IPS-15b (cell line): ENCODE results near the gene NOSTRIN.
"Not testable (repeated sequence)": the region's sequence is repeated elsewhere in the genome, so short reads cannot be mapped to it uniquely, and the experiment has no call there.

Experiments used
- H3K27me3 ChIP-seq: one replicate; pipeline ENCODE4 v1.6.1; 2013; ENCODE audit warnings: low read length; ENCODE audit not compliant: control insufficient read depth, insufficient read depth
- H3K36me3 ChIP-seq: one replicate; pipeline ENCODE4 v1.6.1; 2013; ENCODE audit warnings: low read length; ENCODE audit not compliant: control insufficient read depth, insufficient read depth
- H3K4me1 ChIP-seq: one replicate; pipeline ENCODE4 v1.6.1; 2013; ENCODE audit warnings: mild to moderate bottlenecking, low read length; ENCODE audit not compliant: control insufficient read depth, insufficient read depth
- H3K4me3 ChIP-seq: one replicate; pipeline ENCODE4 v1.5.1; 2013; ENCODE audit warnings: low read depth, low read length
- H3K9ac ChIP-seq: one replicate; pipeline ENCODE4 v1.6.1; 2013; ENCODE audit warnings: low read depth, mild to moderate bottlenecking, low read length
- H3K9me3 ChIP-seq: one replicate; pipeline ENCODE4 v1.6.1; 2013; ENCODE audit warnings: mild to moderate bottlenecking, low read length; ENCODE audit not compliant: control insufficient read depth, insufficient read depth

NOSTRIN gene

DNA sequence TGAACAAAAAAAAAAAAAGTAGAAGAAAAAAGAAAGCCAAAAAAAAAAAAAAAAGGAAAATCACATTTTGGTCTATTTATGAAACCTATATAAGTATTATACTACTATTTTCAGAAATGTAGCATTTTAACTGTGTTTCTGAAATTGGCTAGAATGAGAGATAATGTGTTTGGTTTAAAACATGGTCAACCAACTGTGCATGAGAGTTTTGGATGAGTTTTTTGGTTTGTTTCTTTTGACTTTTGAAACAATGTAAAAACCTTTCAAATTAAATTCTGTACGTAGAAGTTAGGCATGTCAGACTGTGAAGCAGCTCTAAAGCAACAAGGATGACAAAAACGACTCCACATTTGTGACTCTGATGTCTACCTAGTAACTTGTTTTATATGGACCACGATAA lies 53.2 kb downstream of the NOSTRIN start:
- no peak overlapping the region for H3K4me3 ChIP-seq
- no peak overlapping the region for H3K9ac ChIP-seq
- H3K36me3 ChIP-seq = no peaks in the 10 kb centered on the region
- H3K27me3 ChIP-seq = no peaks in the 10 kb centered on the region
- H3K9me3 ChIP-seq = no peaks in the 10 kb centered on the region
- peaks cover 5% of the 10 kb centered on the region for H3K4me1 ChIP-seq

DNA sequence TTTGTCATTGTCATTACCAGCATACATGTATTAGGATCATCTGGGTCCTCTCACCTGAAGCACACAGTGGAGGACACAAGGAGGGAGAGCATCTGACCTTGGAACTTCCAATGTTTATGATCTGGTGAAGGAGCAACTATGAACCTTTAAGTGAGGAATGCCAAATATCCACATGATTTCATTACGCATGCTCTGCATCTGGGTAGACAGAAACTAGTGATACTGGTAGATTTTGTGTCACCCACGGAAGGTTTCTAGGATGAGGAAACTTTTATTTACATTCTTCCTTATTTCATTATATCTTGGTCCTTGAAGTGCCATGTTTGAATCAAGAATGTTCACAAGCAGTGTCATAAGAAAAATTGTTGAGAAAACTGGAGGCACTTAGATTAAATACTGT lies 55.7 kb downstream of the NOSTRIN start:
- Histone ChIP-seq H3K27me3 (no peaks in the 10 kb centered on the region), H3K4me3 (no peak overlapping the region), H3K4me1 (peaks cover 5% of the 10 kb centered on the region), H3K36me3 (no peaks in the 10 kb centered on the region), H3K9ac (no peak overlapping the region), H3K9me3 (no peaks in the 10 kb centered on the region)

GRCh38 chr2:168867164-168867563 lies 64.7 kb downstream of the NOSTRIN start:
- not testable (repeated sequence) for H3K9ac ChIP-seq, H3K4me3 ChIP-seq, H3K9me3 ChIP-seq, H3K36me3 ChIP-seq, H3K27me3 ChIP-seq, H3K4me1 ChIP-seq

DNA sequence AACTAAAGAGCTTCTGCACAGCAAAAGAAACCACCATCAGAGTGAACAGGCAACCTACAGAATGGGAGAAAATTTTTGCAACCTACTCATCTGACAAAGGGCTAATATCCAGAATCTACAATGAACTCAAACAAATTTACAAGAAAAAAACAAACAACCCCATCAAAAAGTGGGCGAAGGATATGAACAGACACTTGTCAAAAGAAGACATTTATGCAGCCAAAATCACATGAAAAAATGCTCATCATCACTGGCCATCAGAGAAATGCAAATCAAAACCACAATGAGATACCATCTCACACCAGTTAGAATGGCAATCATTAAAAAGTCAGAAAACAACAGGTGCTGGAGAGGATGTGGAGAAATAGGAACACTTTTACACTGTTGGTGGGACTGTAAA lies 67.9 kb downstream of the NOSTRIN start:
- H3K9ac ChIP-seq, H3K4me1 ChIP-seq, H3K4me3 ChIP-seq, H3K36me3 ChIP-seq, H3K9me3 ChIP-seq, H3K27me3 ChIP-seq: not testable (repeated sequence)

GRCh38 chr2:168870824-168871223 lies 68.4 kb downstream of the NOSTRIN start:
- not testable (repeated sequence) for H3K4me3 ChIP-seq, H3K27me3 ChIP-seq

DNA sequence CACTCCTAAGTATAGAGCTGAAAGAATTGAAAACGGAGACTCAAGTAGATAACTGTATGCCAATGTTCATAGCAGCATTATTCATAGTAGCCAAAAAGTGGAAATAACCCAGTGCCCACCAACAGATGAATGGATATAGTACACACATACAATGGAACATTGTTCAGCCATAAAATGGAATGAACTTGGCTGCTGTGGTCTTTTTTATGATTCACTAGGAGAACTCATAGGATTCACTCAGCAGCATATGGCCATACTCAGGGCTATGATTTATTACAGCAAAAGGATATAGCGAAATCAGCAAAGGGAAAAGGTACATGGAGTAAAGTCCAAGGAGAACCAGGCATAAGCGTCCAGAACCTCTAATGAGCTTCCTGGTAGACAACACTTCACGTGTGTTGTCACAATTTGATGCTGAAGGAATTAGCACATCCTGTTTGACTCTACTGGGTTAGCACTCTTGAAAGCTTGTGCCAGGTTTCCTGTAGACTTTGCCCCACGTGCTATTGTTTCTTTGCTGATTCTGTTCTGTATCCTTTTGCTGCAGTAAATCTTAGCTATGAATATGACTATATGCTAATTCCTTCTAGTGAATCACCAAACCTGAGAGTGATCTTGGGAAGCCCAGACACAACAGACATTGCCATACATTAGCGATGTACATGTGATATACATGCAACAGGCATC lies 72.1 kb downstream of the NOSTRIN start:
- Histone ChIP-seq H3K9me3 (no peaks in the 10 kb centered on the region), H3K36me3 (peaks cover 3% of the 10 kb centered on the region)

More at GRCh38 chr2:168870824-168871223, 68.4 kb downstream of the NOSTRIN start:
- not testable (repeated sequence) for H3K9me3 ChIP-seq, H3K36me3 ChIP-seq, H3K9ac ChIP-seq, H3K4me1 ChIP-seq

DNA sequence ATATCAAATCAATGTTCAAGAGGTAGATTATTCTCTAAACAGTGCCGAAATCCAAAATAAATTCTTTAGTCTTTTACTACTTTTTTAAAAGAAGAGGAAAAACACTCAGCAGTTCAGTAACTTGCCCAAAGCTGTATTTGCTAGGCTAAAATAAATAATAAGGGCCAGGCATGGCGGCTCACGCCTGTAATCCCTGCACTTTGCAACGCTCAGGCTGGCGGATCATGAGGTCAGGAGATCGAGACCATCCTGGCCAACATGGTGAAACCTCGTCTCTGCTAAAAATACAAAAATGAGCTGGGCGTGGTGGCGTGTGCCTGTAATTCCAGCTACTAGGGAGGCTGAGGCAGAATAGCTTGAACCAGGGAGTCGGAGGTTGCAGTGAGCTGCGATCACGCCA lies 79.7 kb downstream of the NOSTRIN start:
- not testable (repeated sequence) for H3K4me3 ChIP-seq, H3K36me3 ChIP-seq, H3K9ac ChIP-seq, H3K4me1 ChIP-seq, H3K27me3 ChIP-seq, H3K9me3 ChIP-seq

More for the DNA sequence above, 72.1 kb downstream of the NOSTRIN start:
- no peak overlapping the region for H3K4me3 ChIP-seq
- no peak overlapping the region for H3K9ac ChIP-seq
- peaks cover 9% of the 10 kb centered on the region for H3K4me1 ChIP-seq
- no peaks in the 10 kb centered on the region for H3K27me3 ChIP-seq

DNA sequence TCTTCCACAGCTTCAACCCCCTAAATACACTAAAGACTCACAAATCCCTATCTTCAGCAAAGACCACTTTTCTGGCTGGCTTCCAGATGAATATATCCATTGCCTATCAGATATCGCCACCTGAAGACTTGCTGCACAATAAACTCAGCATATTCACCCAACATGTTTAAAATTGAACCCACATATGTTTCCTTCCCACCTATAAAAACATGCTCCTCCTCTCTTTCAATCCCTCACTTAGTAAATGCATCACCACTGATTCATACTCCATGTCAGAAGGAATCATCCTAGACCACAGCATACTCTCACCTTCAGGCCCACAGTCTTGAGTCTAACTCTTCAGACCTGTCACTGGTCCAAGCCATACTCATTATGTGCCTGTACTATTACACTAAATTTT lies 82.5 kb downstream of the NOSTRIN start:
- Histone ChIP-seq H3K27me3 (no peaks in the 10 kb centered on the region), H3K9ac (no peak overlapping the region), H3K36me3 (no peaks in the 10 kb centered on the region), H3K4me3 (no peak overlapping the region), H3K4me1 (no peaks in the 10 kb centered on the region), H3K9me3 (no peaks in the 10 kb centered on the region)

GRCh38 chr2:168889635-168890005 lies 87.2 kb downstream of the NOSTRIN start:
- Histone ChIP-seq H3K4me1 (no peaks in the 10 kb centered on the region), H3K36me3 (no peaks in the 10 kb centered on the region), H3K9me3 (no peaks in the 10 kb centered on the region), H3K27me3 (peaks cover 7% of the 10 kb centered on the region), H3K9ac (peak overlapping the region; percentile 84), H3K4me3 (peak overlapping the region; percentile 90)

DNA sequence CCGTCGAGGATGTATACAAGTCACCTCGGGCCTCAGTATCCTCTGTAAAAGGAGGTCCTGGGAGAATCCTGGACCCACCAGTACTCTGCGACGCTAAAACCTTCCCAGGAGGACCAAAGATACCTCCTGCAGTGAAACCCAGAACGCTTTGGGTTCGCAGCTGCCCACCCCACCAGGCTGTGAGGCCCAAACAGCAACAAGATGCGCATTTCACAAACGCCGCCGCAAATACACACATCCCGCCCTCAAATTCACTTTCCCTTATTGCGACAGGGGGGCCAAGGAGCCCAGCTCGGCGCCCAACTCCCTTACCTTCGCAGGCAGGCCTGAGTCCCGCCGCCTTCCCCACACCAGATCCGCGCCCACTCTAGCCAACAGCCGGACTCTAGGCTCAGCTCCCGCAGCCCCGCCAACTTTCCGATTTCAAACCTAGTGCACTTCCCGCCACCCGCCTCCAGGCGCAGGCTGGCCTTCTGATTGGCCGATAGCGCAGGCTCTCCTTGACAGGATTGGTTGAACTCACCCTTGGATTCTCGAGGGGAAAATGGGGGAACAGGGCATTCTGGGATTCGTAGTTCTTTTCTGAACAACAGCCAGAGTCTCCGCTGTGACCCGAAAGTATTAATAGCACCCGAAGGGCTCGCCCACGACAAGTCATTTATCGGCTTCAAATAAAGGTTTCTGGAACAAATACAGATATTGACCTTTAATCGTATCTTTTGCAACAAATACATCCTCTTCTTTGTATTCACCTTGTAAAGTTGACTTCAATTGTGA lies 87.8 kb downstream of the NOSTRIN start, which contains the start of gene SPC25:
SPC25 (minus strand) TSS at position 425 of the 777 bp plus-strand sequence. CDS start 911 bp downstream, outside the sequence.
- H3K36me3 ChIP-seq = no peaks in the 10 kb centered on the region
- H3K9ac ChIP-seq = peak within 1 kb of the TSS; percentile 84
- H3K4me3 ChIP-seq = peak within 1 kb of the TSS; percentile 90
- no peaks in the 10 kb centered on the region for H3K9me3 ChIP-seq
- H3K4me1 ChIP-seq = no peaks in the 10 kb centered on the region
- H3K27me3 ChIP-seq = peaks cover 7% of the 10 kb centered on the region

DNA sequence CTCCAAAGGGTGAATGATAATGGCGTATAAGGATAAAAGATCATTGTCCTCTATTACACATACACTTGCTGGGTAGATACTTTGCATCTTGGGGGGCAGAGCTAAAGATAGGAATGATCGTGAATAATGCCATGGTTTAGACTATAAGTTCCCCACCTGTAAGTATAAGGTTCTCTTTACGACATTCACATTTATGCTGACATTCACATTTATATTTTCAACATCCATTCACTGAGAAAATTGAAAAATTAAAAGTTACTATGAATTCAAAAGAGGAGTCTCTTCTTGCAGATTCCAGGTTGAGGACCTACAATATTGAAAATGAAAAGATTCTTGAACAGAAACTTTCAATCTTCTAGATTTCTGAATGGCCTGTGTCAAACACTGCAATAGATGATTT lies 89.9 kb downstream of the NOSTRIN start:
- Histone ChIP-seq H3K9ac (no peak overlapping the region), H3K4me3 (no peak overlapping the region), H3K36me3 (no peaks in the 10 kb centered on the region), H3K4me1 (no peaks in the 10 kb centered on the region), H3K27me3 (peaks cover 7% of the 10 kb centered on the region), H3K9me3 (no peaks in the 10 kb centered on the region)

GRCh38 chr2:168894101-168894500 lies 91.7 kb downstream of the NOSTRIN start:
- no peak overlapping the region for H3K9ac ChIP-seq
- H3K27me3 ChIP-seq = peaks cover 7% of the 10 kb centered on the region
- H3K9me3 ChIP-seq = no peaks in the 10 kb centered on the region
- no peaks in the 10 kb centered on the region for H3K36me3 ChIP-seq
- H3K4me1 ChIP-seq = no peaks in the 10 kb centered on the region
- H3K4me3 ChIP-seq = no peak overlapping the region
